Activated naive CD4-positive, alpha-beta T cell treated with anti-CD3 and anti-CD28 coated beads, Interleukin-2, amount 50 U/mL, for 72 hours (primary cell): ENCODE results near the gene SRD5A2. TPM values are rescaled to one million over a fixed set of nuclear protein-coding genes. Genes with fewer than 3 reads are reported as not detected.

Experiments
- ATAC-seq, 2 donors: fragments of 150-1000 bp; cut with Tn5 transposase; 2 replicates each; pipeline ENCODE4 v1.10.0; 2021; ENCODE audit warnings: mild to moderate bottlenecking in 2 of 2, moderate library complexity in 2 of 2
- DNase-seq, 2 donors: peaks; one replicate each; pipeline ENCODE4 v3.0.0; 2021 to 2022; ENCODE audit warnings: low spot score in 2 of 2
- H3K27ac Mint-ChIP-seq, 2 donors: one replicate each; pipeline ENCODE4 v1.8.0; 2022; ENCODE audit warnings: mild to moderate bottlenecking in 2 of 2, mixed read lengths in 2 of 2
- H3K36me3 Mint-ChIP-seq, 2 donors: one replicate each; pipeline ENCODE4 v1.8.0; 2022; ENCODE audit warnings: mixed read lengths in 2 of 2
- H3K9me3 Mint-ChIP-seq, 2 donors: one replicate each; pipeline ENCODE4 v1.8.0; 2022; ENCODE audit warnings: mixed read lengths in 2 of 2
- total RNA-seq, 2 donors: library from RNA; stranded (reverse); gene quantifications; one replicate each; pipeline ENCODE4 v1.2.3, GENCODE V29; 2022

Gene SRD5A2
- total RNA-seq, 2 donors from 2014 or later, result not detected

GRCh38 chr2:31553362-31553761, 27.4 kb downstream of the SRD5A2 start:
- H3K36me3 Mint-ChIP-seq, result peaks cover 0 to 7% of the 10 kb centered on the region in 2 donors
- no peak for DNase-seq
- no peak for ATAC-seq
- no peak overlapping the region for H3K27ac Mint-ChIP-seq
- H3K9me3 Mint-ChIP-seq, result peaks cover 18 to 22% of the 10 kb centered on the region in 2 donors

GRCh38 chr2:31547485-31547884, 33.3 kb downstream of the SRD5A2 start:
- Mint-ChIP-seq H3K9me3 (peaks cover 12 to 13% of the 10 kb centered on the region in 2 donors), H3K27ac (no peak overlapping the region), H3K36me3 (peaks cover 0 to 4% of the 10 kb centered on the region in 2 donors)
- ATAC-seq (no peak), DNase-seq (no peak)

GRCh38 chr2:31541853-31542252, 38.9 kb downstream of the SRD5A2 start:
- Mint-ChIP-seq H3K27ac (no peak overlapping the region), H3K36me3 (peaks cover 0 to 15% of the 10 kb centered on the region in 2 donors), H3K9me3 (peaks cover 14 to 18% of the 10 kb centered on the region in 2 donors)
- no peak for ATAC-seq
- DNase-seq, result no peak

GRCh38 chr2:31539505-31539904, 41.2 kb downstream of the SRD5A2 start:
- peaks cover 14 to 18% of the 10 kb centered on the region in 2 donors for H3K9me3 Mint-ChIP-seq
- no peak for DNase-seq
- no peak overlapping the region for H3K27ac Mint-ChIP-seq
- no peak for ATAC-seq
- H3K36me3 Mint-ChIP-seq, result peaks cover 0 to 15% of the 10 kb centered on the region in 2 donors

- peaks cover 0 to 2% of the 10 kb centered on the region in 2 donors for H3K36me3 Mint-ChIP-seq
These were observed 45.0 kb downstream of the SRD5A2 start for GRCh38 chr2:31535768-31536167.

GRCh38 chr2:31534636-31535035, 46.1 kb downstream of the SRD5A2 start:
- Mint-ChIP-seq H3K36me3 (no peaks in the 10 kb centered on the region), H3K27ac (no peak overlapping the region), H3K9me3 (no peaks in the 10 kb centered on the region)
- ATAC-seq (no peak), DNase-seq (no peak)

More at GRCh38 chr2:31535768-31536167, 45.0 kb downstream of the SRD5A2 start:
- peaks cover 0 to under 1% of the 10 kb centered on the region in 2 donors for H3K9me3 Mint-ChIP-seq
- H3K27ac Mint-ChIP-seq, result no peak overlapping the region
- ATAC-seq (no peak), DNase-seq (no peak)

GRCh38 chr2:31533036-31533435, 47.7 kb downstream of the SRD5A2 start:
- DNase-seq, result no peak
- Mint-ChIP-seq H3K9me3 (no peaks in the 10 kb centered on the region), H3K27ac (no peak overlapping the region), H3K36me3 (no peaks in the 10 kb centered on the region)
- ATAC-seq, result no peak

- no peaks in the 10 kb centered on the region for H3K36me3 Mint-ChIP-seq
- ATAC-seq (no peak), DNase-seq (no peak)
- H3K9me3 Mint-ChIP-seq, result no peaks in the 10 kb centered on the region
- no peak overlapping the region for H3K27ac Mint-ChIP-seq
These were observed 49.6 kb downstream of the SRD5A2 start for GRCh38 chr2:31531101-31531500.

- H3K9me3 Mint-ChIP-seq, result no peaks in the 10 kb centered on the region
- no peak for DNase-seq
- no peak for ATAC-seq
- H3K27ac Mint-ChIP-seq, result no peak overlapping the region
- no peaks in the 10 kb centered on the region for H3K36me3 Mint-ChIP-seq
These were observed 51.5 kb downstream of the SRD5A2 start for GRCh38 chr2:31529256-31529655.

GRCh38 chr2:31528823-31529222, 51.9 kb downstream of the SRD5A2 start:
- H3K36me3 Mint-ChIP-seq, result no peaks in the 10 kb centered on the region
- DNase-seq (no peak), ATAC-seq (no peak)
- H3K27ac Mint-ChIP-seq, result no peak overlapping the region
- no peaks in the 10 kb centered on the region for H3K9me3 Mint-ChIP-seq

GRCh38 chr2:31526946-31527732, 53.6 kb downstream of the SRD5A2 start:
- H3K36me3 Mint-ChIP-seq, result no peaks in the 10 kb centered on the region
- DNase-seq, result no peak
- H3K27ac Mint-ChIP-seq, result no peak overlapping the region
- H3K9me3 Mint-ChIP-seq, result no peaks in the 10 kb centered on the region
- no peak for ATAC-seq

GRCh38 chr2:31525876-31526275, 54.9 kb downstream of the SRD5A2 start:
- Mint-ChIP-seq H3K36me3 (no peaks in the 10 kb centered on the region), H3K27ac (no peak overlapping the region), H3K9me3 (no peaks in the 10 kb centered on the region)
- no peak for DNase-seq
- ATAC-seq, result no peak

GRCh38 chr2:31524592-31524991, 56.1 kb downstream of the SRD5A2 start:
- Mint-ChIP-seq H3K9me3 (no peaks in the 10 kb centered on the region), H3K27ac (no peak overlapping the region), H3K36me3 (no peaks in the 10 kb centered on the region)
- no peak for ATAC-seq
- DNase-seq, result no peak

- peak in 1 of 2 donors; percentile 64 for ATAC-seq
- Mint-ChIP-seq H3K36me3 (no peaks in the 10 kb centered on the region), H3K27ac (no peak overlapping the region), H3K9me3 (no peaks in the 10 kb centered on the region)
- peak in 1 of 2 donors; percentile 62 for DNase-seq
These were observed 56.8 kb downstream of the SRD5A2 start for GRCh38 chr2:31523871-31524492.

GRCh38 chr2:31522786-31523185, 58.0 kb downstream of the SRD5A2 start:
- DNase-seq, result no peak
- ATAC-seq, result no peak
- H3K27ac Mint-ChIP-seq, result no peak overlapping the region
- H3K36me3 Mint-ChIP-seq, result no peaks in the 10 kb centered on the region
- H3K9me3 Mint-ChIP-seq, result no peaks in the 10 kb centered on the region

- DNase-seq (no peak), ATAC-seq (no peak)
- Mint-ChIP-seq H3K36me3 (no peaks in the 10 kb centered on the region), H3K9me3 (no peaks in the 10 kb centered on the region), H3K27ac (no peak overlapping the region)
These were observed 63.1 kb downstream of the SRD5A2 start for GRCh38 chr2:31517442-31518203.

- ATAC-seq, result no peak
- H3K36me3 Mint-ChIP-seq, result no peaks in the 10 kb centered on the region
- no peak for DNase-seq
- no peak overlapping the region for H3K27ac Mint-ChIP-seq
- no peaks in the 10 kb centered on the region for H3K9me3 Mint-ChIP-seq
These were observed 65.2 kb downstream of the SRD5A2 start for GRCh38 chr2:31515586-31515985.
